H1 (cell line): ENCODE data around the gene NCBP2. TPM values are rescaled to one million over a fixed set of nuclear protein-coding genes. Genes with fewer than 3 reads are reported as not detected.

Experiments
- ASH2L ChIP-seq: fragments of 200-600, 300-600 bp; sonication (generic); IDR thresholded peaks from one replicate; pipeline ENCODE4 v1.7.1; 2017; ENCODE audit warnings: low read length
- KDM1A ChIP-seq: fragments of 200-600, 300-600 bp; sonication (generic); IDR thresholded peaks from 2 replicates; pipeline ENCODE4 v1.7.1; 2016; ENCODE audit warnings: mild to moderate bottlenecking, low read length, borderline replicate concordance
- USF2 ChIP-seq: IDR thresholded peaks from 2 replicates; pipeline ENCODE4 v1.6.1; 2011; ENCODE audit warnings: low read length, improper control_type of control experiment
- polyA plus RNA-seq, 7 experiments: library from polyadenylated mRNA; depleted of rRNA in 3 of 7; stranded (reverse) in 5 of 7; unstranded in 2 of 7; fragments of >200 nt in 5 of 7; fragments of 200-250 nt in 2 of 7; gene quantifications; 1 replicate in 5 of 7; 2 replicates in 1 of 7; 4 replicates in 1 of 7; pipeline versions ENCODE4 v1.2.1 to v1.2.3, GENCODE V29; 2011 to 2013; ENCODE audit warnings: missing spikeins in 2 of 7, mixed read lengths in 2 of 7
- total RNA-seq: library from RNA; stranded (reverse); fragmentation: NEBNext Ultra II Directional; extraction: Animal tissue kit (Norgen Biotek cat#: 25700); gene quantifications from 2 replicates; pipeline ENCODE4 v1.2.1, GENCODE V29; 2021

Gene NCBP2
- total and polyA plus RNA-seq, 2 of the 8 experiments (the other 6 are each of a cell fraction or from before 2014, with no cell fraction given): 34.1 to 100 TPM

GRCh38 chr3:196979545-196979944 lies 37.2 kb upstream of the NCBP2 start (continued):
- TF ChIP-seq USF2 (no peak), ASH2L (no peak), KDM1A (no peak)
